ENCODE measurements around the gene ACAA2.
"Not testable (repeated sequence)": the region's sequence is repeated elsewhere in the genome, so short reads cannot be mapped to it uniquely, and the experiment has no call there.

The ACAA2 gene

GRCh38 chr18:49843778-49844625 lies 30.7 kb upstream of the ACAA2 start:
- H3K9me3 ChIP-seq (ENCODE audit: control insufficient read depth, low read depth, low read length), result no peaks in the 10 kb centered on the region
- no peaks in the 10 kb centered on the region for H3K27me3 ChIP-seq (ENCODE audit: control insufficient read depth, insufficient read depth, low read length)
- H3K36me3 ChIP-seq (ENCODE audit: control insufficient read depth, low read depth, low read length), result no peaks in the 10 kb centered on the region
- H3K9ac ChIP-seq (ENCODE audit: low read length), result no peak overlapping the region
- H3K4me3 ChIP-seq (ENCODE audit: low read length), result no peak overlapping the region
- no peak overlapping the region for H3K27ac ChIP-seq (ENCODE audit: low read length)
- peaks cover 14% of the 10 kb centered on the region for H3K4me1 ChIP-seq (ENCODE audit: control insufficient read depth, low read depth, low read length)

- H3K36me3 ChIP-seq (ENCODE audit: control insufficient read depth, low read depth, low read length), result no peaks in the 10 kb centered on the region
- H3K4me1 ChIP-seq (ENCODE audit: control insufficient read depth, low read depth, low read length), result peaks cover 14% of the 10 kb centered on the region
- H3K27ac ChIP-seq (ENCODE audit: low read length), result no peak overlapping the region
- H3K27me3 ChIP-seq (ENCODE audit: control insufficient read depth, insufficient read depth, low read length), result no peaks in the 10 kb centered on the region
- no peak overlapping the region for H3K9ac ChIP-seq (ENCODE audit: low read length)
- no peak overlapping the region for H3K4me3 ChIP-seq (ENCODE audit: low read length)
- H3K9me3 ChIP-seq (ENCODE audit: control insufficient read depth, low read depth, low read length), result no peaks in the 10 kb centered on the region
These were observed 29.8 kb upstream of the ACAA2 start for GRCh38 chr18:49843131-49843530.

GRCh38 chr18:49842656-49843055 lies 29.3 kb upstream of the ACAA2 start:
- H3K27me3 ChIP-seq (ENCODE audit: control insufficient read depth, insufficient read depth, low read length), result no peaks in the 10 kb centered on the region
- H3K9ac ChIP-seq (ENCODE audit: low read length), result no peak overlapping the region
- H3K4me1 ChIP-seq (ENCODE audit: control insufficient read depth, low read depth, low read length), result peaks cover 14% of the 10 kb centered on the region
- no peak overlapping the region for H3K4me3 ChIP-seq (ENCODE audit: low read length)
- no peak overlapping the region for H3K27ac ChIP-seq (ENCODE audit: low read length)
- no peaks in the 10 kb centered on the region for H3K9me3 ChIP-seq (ENCODE audit: control insufficient read depth, low read depth, low read length)
- H3K36me3 ChIP-seq (ENCODE audit: control insufficient read depth, low read depth, low read length), result no peaks in the 10 kb centered on the region

- Histone ChIP-seq H3K9ac (ENCODE audit: low read length) (no peak overlapping the region), H3K27me3 (ENCODE audit: control insufficient read depth, insufficient read depth, low read length) (no peaks in the 10 kb centered on the region), H3K36me3 (ENCODE audit: control insufficient read depth, low read depth, low read length) (no peaks in the 10 kb centered on the region), H3K9me3 (ENCODE audit: control insufficient read depth, low read depth, low read length) (no peaks in the 10 kb centered on the region), H3K4me1 (ENCODE audit: control insufficient read depth, low read depth, low read length) (peaks cover 14% of the 10 kb centered on the region), H3K27ac (ENCODE audit: low read length) (no peak overlapping the region), H3K4me3 (ENCODE audit: low read length) (no peak overlapping the region)
These were observed 28.2 kb upstream of the ACAA2 start for GRCh38 chr18:49841236-49842217.

- no peaks in the 10 kb centered on the region for H3K27me3 ChIP-seq (ENCODE audit: control insufficient read depth, insufficient read depth, low read length)
- no peak overlapping the region for H3K9ac ChIP-seq (ENCODE audit: low read length)
- H3K4me1 ChIP-seq (ENCODE audit: control insufficient read depth, low read depth, low read length), result no peaks in the 10 kb centered on the region
- H3K4me3 ChIP-seq (ENCODE audit: low read length), result no peak overlapping the region
- no peaks in the 10 kb centered on the region for H3K9me3 ChIP-seq (ENCODE audit: control insufficient read depth, low read depth, low read length)
- H3K27ac ChIP-seq (ENCODE audit: low read length), result no peak overlapping the region
- no peaks in the 10 kb centered on the region for H3K36me3 ChIP-seq (ENCODE audit: control insufficient read depth, low read depth, low read length)
These were observed 25.7 kb upstream of the ACAA2 start for GRCh38 chr18:49839012-49839411.

DNA sequence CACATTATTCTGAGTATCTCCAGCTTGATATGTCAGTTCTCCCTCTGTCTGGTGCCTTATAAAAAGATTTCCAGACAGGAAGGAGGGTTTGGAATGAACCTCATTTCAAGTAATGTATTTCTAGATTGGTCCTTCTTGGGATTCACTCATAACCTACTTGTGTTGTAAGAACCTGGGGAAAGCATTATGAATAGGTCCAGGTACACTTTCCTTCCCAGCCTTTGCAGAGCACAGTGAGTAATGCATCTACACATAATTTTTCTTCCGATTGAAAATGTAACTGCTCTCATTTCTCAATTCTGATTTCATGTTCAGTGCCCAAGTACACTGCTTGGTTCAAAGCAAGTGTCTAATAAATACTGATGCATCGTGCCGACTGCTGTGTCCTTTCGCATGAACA lies 25.0 kb upstream of the ACAA2 start:
- Histone ChIP-seq H3K9ac (ENCODE audit: low read length) (no peak overlapping the region), H3K9me3 (ENCODE audit: control insufficient read depth, low read depth, low read length) (no peaks in the 10 kb centered on the region), H3K4me3 (ENCODE audit: low read length) (no peak overlapping the region), H3K4me1 (ENCODE audit: control insufficient read depth, low read depth, low read length) (no peaks in the 10 kb centered on the region), H3K27me3 (ENCODE audit: control insufficient read depth, insufficient read depth, low read length) (no peaks in the 10 kb centered on the region), H3K36me3 (ENCODE audit: control insufficient read depth, low read depth, low read length) (no peaks in the 10 kb centered on the region), H3K27ac (ENCODE audit: low read length) (no peak overlapping the region)

- H3K27ac ChIP-seq (ENCODE audit: low read length), result no peak overlapping the region
- H3K9me3 ChIP-seq (ENCODE audit: control insufficient read depth, low read depth, low read length), result no peaks in the 10 kb centered on the region
- no peaks in the 10 kb centered on the region for H3K4me1 ChIP-seq (ENCODE audit: control insufficient read depth, low read depth, low read length)
- no peaks in the 10 kb centered on the region for H3K36me3 ChIP-seq (ENCODE audit: control insufficient read depth, low read depth, low read length)
- no peaks in the 10 kb centered on the region for H3K27me3 ChIP-seq (ENCODE audit: control insufficient read depth, insufficient read depth, low read length)
- no peak overlapping the region for H3K4me3 ChIP-seq (ENCODE audit: low read length)
- no peak overlapping the region for H3K9ac ChIP-seq (ENCODE audit: low read length)
These were observed 24.6 kb upstream of the ACAA2 start for GRCh38 chr18:49837889-49838288.

GRCh38 chr18:49837316-49837835 lies 24.0 kb upstream of the ACAA2 start:
- H3K4me1 ChIP-seq (ENCODE audit: control insufficient read depth, low read depth, low read length); H3K36me3 ChIP-seq (ENCODE audit: control insufficient read depth, low read depth, low read length); H3K27ac ChIP-seq (ENCODE audit: low read length); H3K27me3 ChIP-seq (ENCODE audit: control insufficient read depth, insufficient read depth, low read length); H3K4me3 ChIP-seq (ENCODE audit: low read length); H3K9ac ChIP-seq (ENCODE audit: low read length); H3K9me3 ChIP-seq (ENCODE audit: control insufficient read depth, low read depth, low read length): not testable (repeated sequence)

DNA sequence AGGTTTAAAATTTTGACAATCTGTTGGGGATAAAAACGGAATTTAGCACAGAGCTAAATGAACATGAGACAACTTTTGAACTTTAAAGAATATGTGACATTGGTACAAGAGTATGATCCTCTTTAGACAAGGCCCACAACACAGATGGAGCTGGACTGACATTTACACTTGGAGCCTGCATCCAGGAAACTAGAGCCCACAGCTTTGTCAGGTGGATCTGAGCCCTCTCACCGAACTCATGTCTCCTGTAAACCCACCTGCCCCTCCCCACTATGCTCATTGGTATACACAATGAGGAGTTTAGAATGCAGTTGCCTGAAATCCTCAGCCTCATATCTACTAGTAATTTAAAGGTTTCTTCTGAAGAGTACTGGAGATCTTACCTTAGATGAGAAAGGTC lies 22.1 kb upstream of the ACAA2 start:
- H3K27ac ChIP-seq (ENCODE audit: low read length), result no peak overlapping the region
- no peak overlapping the region for H3K9ac ChIP-seq (ENCODE audit: low read length)
- H3K4me1 ChIP-seq (ENCODE audit: control insufficient read depth, low read depth, low read length), result no peaks in the 10 kb centered on the region

GRCh38 chr18:49834258-49834657 lies 20.9 kb upstream of the ACAA2 start:
- H3K27ac ChIP-seq (ENCODE audit: low read length), result no peak overlapping the region
- no peak overlapping the region for H3K9ac ChIP-seq (ENCODE audit: low read length)
- H3K36me3 ChIP-seq (ENCODE audit: control insufficient read depth, low read depth, low read length), result no peaks in the 10 kb centered on the region
- no peak overlapping the region for H3K4me3 ChIP-seq (ENCODE audit: low read length)
- no peaks in the 10 kb centered on the region for H3K4me1 ChIP-seq (ENCODE audit: control insufficient read depth, low read depth, low read length)
- peaks cover 4% of the 10 kb centered on the region for H3K9me3 ChIP-seq (ENCODE audit: control insufficient read depth, low read depth, low read length)
- H3K27me3 ChIP-seq (ENCODE audit: control insufficient read depth, insufficient read depth, low read length), result no peaks in the 10 kb centered on the region

More for the DNA sequence above, 22.1 kb upstream of the ACAA2 start:
- Histone ChIP-seq H3K36me3 (ENCODE audit: control insufficient read depth, low read depth, low read length) (no peaks in the 10 kb centered on the region), H3K9me3 (ENCODE audit: control insufficient read depth, low read depth, low read length) (no peaks in the 10 kb centered on the region), H3K4me3 (ENCODE audit: low read length) (no peak overlapping the region), H3K27me3 (ENCODE audit: control insufficient read depth, insufficient read depth, low read length) (no peaks in the 10 kb centered on the region)

- H3K4me1 ChIP-seq (ENCODE audit: control insufficient read depth, low read depth, low read length), result no peaks in the 10 kb centered on the region
- H3K4me3 ChIP-seq (ENCODE audit: low read length), result no peak overlapping the region
- no peak overlapping the region for H3K9ac ChIP-seq (ENCODE audit: low read length)
- peaks cover 4% of the 10 kb centered on the region for H3K9me3 ChIP-seq (ENCODE audit: control insufficient read depth, low read depth, low read length)
- H3K27me3 ChIP-seq (ENCODE audit: control insufficient read depth, insufficient read depth, low read length), result no peaks in the 10 kb centered on the region
- H3K36me3 ChIP-seq (ENCODE audit: control insufficient read depth, low read depth, low read length), result no peaks in the 10 kb centered on the region
- H3K27ac ChIP-seq (ENCODE audit: low read length), result no peak overlapping the region
These were observed 20.5 kb upstream of the ACAA2 start for GRCh38 chr18:49833814-49834213.

All from iPS-18a (cell line).